ENCODE data around the gene ZNF787.

Gene ZNF787

GRCh38 chr19:56085571-56086275 lies 35.4 kb downstream of the ZNF787 start:
- no peak for DNase-seq

GRCh38 chr19:56084835-56085536 lies 36.1 kb downstream of the ZNF787 start:
- no peak for DNase-seq

- no peak for DNase-seq
Observed at GRCh38 chr19:56083668-56084067, 37.4 kb downstream of the ZNF787 start.

GRCh38 chr19:56080669-56081401 lies 40.3 kb downstream of the ZNF787 start:
- DNase-seq, result peak; percentile 47

- no peak for DNase-seq
Observed at GRCh38 chr19:56079609-56080008, 41.5 kb downstream of the ZNF787 start.

GRCh38 chr19:56076498-56076897 lies 44.6 kb downstream of the ZNF787 start:
- DNase-seq, result no peak

- no peak for DNase-seq
Observed at GRCh38 chr19:56071151-56071550, 49.9 kb downstream of the ZNF787 start.

- no peak for DNase-seq
Observed at GRCh38 chr19:56069642-56070041, 51.5 kb downstream of the ZNF787 start.

GRCh38 chr19:56066152-56067023 lies 54.7 kb downstream of the ZNF787 start:
- peak; percentile 36 for DNase-seq

GRCh38 chr19:56053596-56053995 lies 67.5 kb downstream of the ZNF787 start:
- no peak for DNase-seq
